Neural cell (in vitro differentiated cells): ENCODE measurements around the gene RASGRP2.
"Not testable (repeated sequence)": the region's sequence is repeated elsewhere in the genome, so short reads cannot be mapped to it uniquely, and the experiment has no call there.

Experiments used
- CTCF ChIP-seq: fragments of 450-650 bp; IDR thresholded peaks from 2 replicates; pipeline ENCODE4 v1.5.1; 2014; ENCODE audit warnings: antibody characterized with exemption, mild to moderate bottlenecking, moderate library complexity; ENCODE audit not compliant: poor library complexity, severe bottlenecking
- EZH2 ChIP-seq: fragments of 200-600, 300-800 bp; shearing (Covaris generic), sonication (generic); IDR thresholded peaks from 2 replicates; pipeline ENCODE4 v1.6.1; 2014; ENCODE audit warnings: antibody characterized with exemption, low read length, borderline replicate concordance, mild to moderate bottlenecking; ENCODE audit not compliant: insufficient read depth, poor library complexity, severe bottlenecking
- MXI1 ChIP-seq: fragments of 450-650 bp; conservative IDR thresholded peaks from 2 replicates; pipeline ENCODE4 v1.6.1; 2014; ENCODE audit warnings: antibody characterized with exemption, mild to moderate bottlenecking; ENCODE audit not compliant: poor library complexity, severe bottlenecking
- POLR2AphosphoS5 ChIP-seq: IDR thresholded peaks from 2 replicates; pipeline ENCODE4 v1.6.1; 2012

- TF ChIP-seq CTCF, POLR2AphosphoS5, MXI1, EZH2: not testable (repeated sequence)
Measured at GRCh38 chr11:64701956-64702355, 42.0 kb downstream of the RASGRP2 start.
